A549 (cell line): Measurements from ENCODE around the gene PGM2L1.

ENCODE experiments used
- HOXA7 ChIP-seq: fragments of 250-450 bp; sonication (Bioruptor Pico); IDR thresholded peaks from 2 replicates; pipeline ENCODE4 v1.5.0; 2020; ENCODE audit warnings: mild to moderate bottlenecking, moderate library complexity
- JUN ChIP-seq, 2 experiments: fragments of >200 bp; sonication (Bioruptor Twin); formaldehyde crosslinking; IDR thresholded peaks; 2 replicates in 1 of 2; 3 replicates in 1 of 2; pipeline ENCODE4 v1.6.1; 2016 to 2017
- POLR2A ChIP-seq: IDR thresholded peaks from 2 replicates; pipeline ENCODE4 v1.6.1; 2012; ENCODE audit warnings: mild to moderate bottlenecking, low read length
- TF ChIP-seq, protein P1 (sequence below): fragments of >200 bp; sonication (Bioruptor Twin); formaldehyde crosslinking; IDR thresholded peaks from 3 replicates; pipeline ENCODE4 v1.5.1; 2016
- TF ChIP-seq, protein P2 (sequence below): fragments of 200-600 bp; sonication (generic); IDR thresholded peaks from 2 replicates; pipeline ENCODE4 v1.6.1; 2016; ENCODE audit warnings: antibody characterized with exemption, mild to moderate bottlenecking, moderate library complexity
- TF ChIP-seq, protein P3 (sequence below): IDR thresholded peaks from 2 replicates; pipeline ENCODE4 v1.6.1; 2012

DNA sequence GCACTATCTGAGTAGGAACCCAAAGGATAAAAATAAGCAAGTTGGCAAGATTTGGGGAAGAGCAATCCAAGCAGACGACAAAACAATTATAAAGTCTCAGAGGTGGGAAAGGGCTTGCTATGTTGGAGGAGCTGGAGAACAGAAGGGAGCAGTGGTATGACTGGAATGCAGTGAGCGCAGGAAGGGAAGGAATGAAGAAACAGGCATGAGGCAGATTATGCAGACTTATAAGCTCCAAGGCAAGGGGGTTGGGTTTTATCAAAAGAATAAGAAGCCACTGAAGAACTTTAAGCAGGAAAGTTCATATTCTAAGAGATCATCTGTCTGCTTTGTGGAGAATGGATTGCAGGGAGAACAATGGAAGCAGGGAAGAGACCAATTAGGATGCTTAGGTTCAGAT is 31.7 kb downstream of the PGM2L1 start:
- TF ChIP-seq POLR2A (no peak), JUN (IDR thresholded peaks at IDR 0.05) (no peak), HOXA7 (CRISPR knock-in tag) (no peak)
- TF ChIP-seq, protein P1, sequence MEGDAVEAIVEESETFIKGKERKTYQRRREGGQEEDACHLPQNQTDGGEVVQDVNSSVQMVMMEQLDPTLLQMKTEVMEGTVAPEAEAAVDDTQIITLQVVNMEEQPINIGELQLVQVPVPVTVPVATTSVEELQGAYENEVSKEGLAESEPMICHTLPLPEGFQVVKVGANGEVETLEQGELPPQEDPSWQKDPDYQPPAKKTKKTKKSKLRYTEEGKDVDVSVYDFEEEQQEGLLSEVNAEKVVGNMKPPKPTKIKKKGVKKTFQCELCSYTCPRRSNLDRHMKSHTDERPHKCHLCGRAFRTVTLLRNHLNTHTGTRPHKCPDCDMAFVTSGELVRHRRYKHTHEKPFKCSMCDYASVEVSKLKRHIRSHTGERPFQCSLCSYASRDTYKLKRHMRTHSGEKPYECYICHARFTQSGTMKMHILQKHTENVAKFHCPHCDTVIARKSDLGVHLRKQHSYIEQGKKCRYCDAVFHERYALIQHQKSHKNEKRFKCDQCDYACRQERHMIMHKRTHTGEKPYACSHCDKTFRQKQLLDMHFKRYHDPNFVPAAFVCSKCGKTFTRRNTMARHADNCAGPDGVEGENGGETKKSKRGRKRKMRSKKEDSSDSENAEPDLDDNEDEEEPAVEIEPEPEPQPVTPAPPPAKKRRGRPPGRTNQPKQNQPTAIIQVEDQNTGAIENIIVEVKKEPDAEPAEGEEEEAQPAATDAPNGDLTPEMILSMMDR = no peak
- TF ChIP-seq, protein P2, sequence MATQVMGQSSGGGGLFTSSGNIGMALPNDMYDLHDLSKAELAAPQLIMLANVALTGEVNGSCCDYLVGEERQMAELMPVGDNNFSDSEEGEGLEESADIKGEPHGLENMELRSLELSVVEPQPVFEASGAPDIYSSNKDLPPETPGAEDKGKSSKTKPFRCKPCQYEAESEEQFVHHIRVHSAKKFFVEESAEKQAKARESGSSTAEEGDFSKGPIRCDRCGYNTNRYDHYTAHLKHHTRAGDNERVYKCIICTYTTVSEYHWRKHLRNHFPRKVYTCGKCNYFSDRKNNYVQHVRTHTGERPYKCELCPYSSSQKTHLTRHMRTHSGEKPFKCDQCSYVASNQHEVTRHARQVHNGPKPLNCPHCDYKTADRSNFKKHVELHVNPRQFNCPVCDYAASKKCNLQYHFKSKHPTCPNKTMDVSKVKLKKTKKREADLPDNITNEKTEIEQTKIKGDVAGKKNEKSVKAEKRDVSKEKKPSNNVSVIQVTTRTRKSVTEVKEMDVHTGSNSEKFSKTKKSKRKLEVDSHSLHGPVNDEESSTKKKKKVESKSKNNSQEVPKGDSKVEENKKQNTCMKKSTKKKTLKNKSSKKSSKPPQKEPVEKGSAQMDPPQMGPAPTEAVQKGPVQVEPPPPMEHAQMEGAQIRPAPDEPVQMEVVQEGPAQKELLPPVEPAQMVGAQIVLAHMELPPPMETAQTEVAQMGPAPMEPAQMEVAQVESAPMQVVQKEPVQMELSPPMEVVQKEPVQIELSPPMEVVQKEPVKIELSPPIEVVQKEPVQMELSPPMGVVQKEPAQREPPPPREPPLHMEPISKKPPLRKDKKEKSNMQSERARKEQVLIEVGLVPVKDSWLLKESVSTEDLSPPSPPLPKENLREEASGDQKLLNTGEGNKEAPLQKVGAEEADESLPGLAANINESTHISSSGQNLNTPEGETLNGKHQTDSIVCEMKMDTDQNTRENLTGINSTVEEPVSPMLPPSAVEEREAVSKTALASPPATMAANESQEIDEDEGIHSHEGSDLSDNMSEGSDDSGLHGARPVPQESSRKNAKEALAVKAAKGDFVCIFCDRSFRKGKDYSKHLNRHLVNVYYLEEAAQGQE = no peak
- TF ChIP-seq, protein P3, sequence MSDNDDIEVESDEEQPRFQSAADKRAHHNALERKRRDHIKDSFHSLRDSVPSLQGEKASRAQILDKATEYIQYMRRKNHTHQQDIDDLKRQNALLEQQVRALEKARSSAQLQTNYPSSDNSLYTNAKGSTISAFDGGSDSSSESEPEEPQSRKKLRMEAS = no peak
